Transverse colon (tissue), 4 donors: ENCODE measurements around the gene GATA5. TPM values are rescaled to one million over a fixed set of nuclear protein-coding genes. Genes with fewer than 3 reads are reported as not detected.

Experiments used
- DNase-seq: peaks from one replicate; pipeline ENCODE4 v3.0.0-alpha.2; 2019
- H3K27ac ChIP-seq, 4 donors: fragments of 200-600 bp; sonication (generic); 2 replicates each; pipeline ENCODE4 v1.5.1; 2016 to 2018; ENCODE audit warnings: inconsistent platforms in 4 of 4
- H3K27me3 ChIP-seq: fragments of 200-600 bp; sonication (generic); 2 replicates; pipeline ENCODE4 v1.5.1; 2017; ENCODE audit warnings: inconsistent platforms
- H3K36me3 ChIP-seq, 4 donors: fragments of 200-600 bp; sonication (generic); 2 replicates each; pipeline ENCODE4 v1.5.1; 2017 to 2019; ENCODE audit warnings: inconsistent platforms in 4 of 4
- H3K4me1 ChIP-seq, 4 donors: fragments of 200-600 bp; sonication (generic); 2 replicates each; pipeline ENCODE4 v1.5.1; 2017 to 2020; ENCODE audit warnings: inconsistent platforms in 4 of 4
- H3K4me3 ChIP-seq, 4 donors: fragments of 200-600 bp; sonication (generic); 1 replicate in 1 of 4; 2 replicates in 3 of 4; pipeline versions ENCODE4 v1.5.1 to v1.6.1; 2017 to 2019; ENCODE audit warnings: inconsistent platforms in 4 of 4
- H3K9me3 ChIP-seq, 2 donors: fragments of 200-600 bp; sonication (generic); 2 replicates each; pipeline ENCODE4 v1.5.1; 2017 to 2019; ENCODE audit warnings: inconsistent platforms in 2 of 2
- CTCF ChIP-seq, 5 experiments: fragments of 200-600 bp in 3 of 5; fragments of 450-650 bp in 2 of 5; sonication (generic) in 3 of 5; IDR thresholded peaks; 1 replicate in 2 of 5; 2 replicates in 3 of 5; pipeline ENCODE4 v1.5.1; 2016 to 2017; ENCODE audit warnings: antibody characterized with exemption in 5 of 5, inconsistent platforms in 3 of 5, mild to moderate bottlenecking in 2 of 5, moderate library complexity in 1 of 5
- EP300 ChIP-seq: sonication (generic); formaldehyde crosslinking; IDR thresholded peaks from one replicate; pipeline ENCODE4 v1.6.1; 2017; ENCODE audit warnings: antibody characterized with exemption, low read depth
- POLR2A ChIP-seq: fragments of 450-650 bp; IDR thresholded peaks from one replicate; pipeline ENCODE4 v1.6.1; 2016; ENCODE audit warnings: antibody characterized with exemption, mild to moderate bottlenecking, moderate library complexity
- POLR2AphosphoS5 ChIP-seq, 3 donors: sonication (generic); formaldehyde crosslinking; IDR thresholded peaks; one replicate each; pipeline ENCODE4 v1.6.1; 2016; ENCODE audit warnings: antibody characterized with exemption in 3 of 3
- WGBS, 2 donors: methylation state at CpG; one replicate each; pipeline ENCODE4 v1.1.5; 2018; ENCODE audit warnings: low coverage in 1 of 2; 5-methylcytosine and 5-hydroxymethylcytosine counted together
- in situ Hi-C, 4 donors: fragments of 200-750 bp; cut with MboI; loops; one replicate each; pipeline versions ENCODE4 v1.15.0 to v1.15.1; 2017; ENCODE audit warnings: low sequenced_read_pairs in 3 of 4, low pct_ligation_motif_present in 1 of 4, low pct_unique_long_range_greater_than_20kb in 1 of 4
- intact Hi-C: fragments of 100-400 bp; cut with DNase I; formaldehyde crosslinking; loops from one replicate; pipeline ENCODE4 v1.15.1; 2023; ENCODE audit warnings: low total_unique reads
- total RNA-seq, 4 donors: library from RNA; depleted of rRNA; stranded (reverse); fragments of >200 nt; gene quantifications; one replicate each; pipeline ENCODE4 v1.1.0, GENCODE V29; 2016

GATA5 gene
- total RNA-seq, 4 donors from 2014 or later, result not detected

- no peak overlapping the region for H3K4me3 ChIP-seq
- no peak for DNase-seq
- no peak for TF ChIP-seq CTCF (IDR thresholded peaks at IDR 0.05)
- TF ChIP-seq POLR2AphosphoS5 (IDR thresholded peaks at IDR 0.05), result no peak
- H3K27me3 ChIP-seq, result peaks cover 58% of the 10 kb centered on the region
- no peak overlapping the region for H3K27ac ChIP-seq
- in situ Hi-C loops, result no loop called here
- intact Hi-C loops, result no loop called here
- WGBS, 2 donors, result 69 to 72% methylated on average over 2 to 3 of the region's 3 CpGs
- H3K36me3 ChIP-seq, result no peaks in the 10 kb centered on the region
- no peaks in the 10 kb centered on the region for H3K9me3 ChIP-seq
- no peaks in the 10 kb centered on the region for H3K4me1 ChIP-seq
Measured at GRCh38 chr20:62488470-62488869, 12.7 kb upstream of the GATA5 start.

DNA sequence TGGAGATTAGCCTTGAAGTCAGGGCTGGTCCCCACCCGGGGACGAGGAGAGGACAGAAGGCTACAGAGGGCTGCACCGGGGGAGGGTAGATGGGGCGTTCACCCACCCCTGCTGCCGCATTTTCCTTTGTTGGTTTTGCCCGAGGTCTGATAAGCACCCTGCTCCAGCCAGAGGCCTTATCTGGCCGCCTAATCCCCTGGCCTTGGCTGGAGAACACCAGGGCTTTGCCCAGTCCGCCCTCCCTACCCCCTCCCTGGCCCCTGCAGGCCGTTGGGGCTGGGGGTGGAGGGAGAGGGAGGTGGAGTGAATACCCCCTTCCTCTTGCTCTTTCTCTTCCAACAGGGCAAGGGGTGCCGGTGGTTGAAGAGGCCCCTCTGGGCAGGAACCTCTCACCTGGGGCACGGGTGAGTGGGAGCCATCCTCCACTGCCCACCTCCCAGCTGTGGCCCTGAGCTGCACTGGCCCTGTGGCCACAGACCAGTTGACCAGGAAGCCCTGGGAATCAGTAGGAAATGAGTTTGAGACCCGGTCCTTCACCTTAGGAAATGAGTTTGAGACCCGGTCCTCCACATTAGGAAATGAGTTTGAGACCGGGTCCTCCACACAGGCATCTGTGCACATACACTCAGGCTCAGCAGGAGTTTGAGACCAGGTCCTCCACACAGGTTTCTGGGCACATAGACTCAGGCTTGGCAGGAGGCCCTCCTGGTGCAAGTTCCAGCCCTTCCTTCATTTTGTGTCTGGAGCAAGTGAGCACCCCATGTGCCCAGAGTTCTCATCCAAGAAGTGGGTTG, 12.0 kb upstream of the GATA5 start:
- TF ChIP-seq EP300 (no peak), CTCF (IDR thresholded peaks at IDR 0.05) (no peak), POLR2A (no peak), POLR2AphosphoS5 (IDR thresholded peaks at IDR 0.05) (no peak)
- Histone ChIP-seq H3K27ac (no peak overlapping the region), H3K4me3 (no peak overlapping the region), H3K27me3 (peaks cover 65% of the 10 kb centered on the region), H3K4me1 (no peaks in the 10 kb centered on the region), H3K36me3 (no peaks in the 10 kb centered on the region), H3K9me3 (no peaks in the 10 kb centered on the region)
- DNase-seq, result no peak
- in situ Hi-C loops, result no loop called here
- WGBS, 2 donors, result 49 to 80% methylated on average over 1 to 14 of the region's 14 CpGs
- intact Hi-C loops, result no loop called here

DNA sequence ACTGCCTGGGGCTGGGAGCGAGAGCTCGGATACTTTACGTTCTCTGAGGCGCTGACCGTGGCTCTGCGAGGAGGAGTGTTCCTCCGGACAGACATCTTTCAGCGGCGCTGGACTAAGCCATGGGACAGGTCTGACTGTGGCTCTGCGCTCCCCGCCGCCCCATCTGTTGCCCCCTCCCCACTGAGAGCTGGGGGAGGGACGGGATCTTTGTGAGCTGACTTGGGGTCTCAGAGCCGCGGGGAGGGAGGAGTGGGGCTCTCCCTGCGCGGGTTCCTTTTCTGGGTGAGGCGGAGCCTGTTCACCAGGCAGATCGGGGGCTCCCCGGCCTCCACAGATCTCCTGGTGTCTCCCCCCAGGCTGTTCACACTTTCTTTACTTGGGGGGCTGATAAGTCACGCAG, 11.3 kb upstream of the GATA5 start:
- intact Hi-C loops, result no loop called here
- TF ChIP-seq EP300 (no peak), CTCF (IDR thresholded peaks at IDR 0.05) (no peak), POLR2A (no peak), POLR2AphosphoS5 (IDR thresholded peaks at IDR 0.05) (no peak)
- Histone ChIP-seq H3K27me3 (peaks cover 72% of the 10 kb centered on the region), H3K27ac (no peak overlapping the region), H3K36me3 (no peaks in the 10 kb centered on the region), H3K4me1 (no peaks in the 10 kb centered on the region), H3K4me3 (no peak overlapping the region), H3K9me3 (no peaks in the 10 kb centered on the region)
- in situ Hi-C loops, result no loop called here
- WGBS, 2 donors, result 82% methylated on average over 15 of the region's 21 CpGs; no CpG with 5 or more reads in 1 of the 2 donors
- no peak for DNase-seq

DNA sequence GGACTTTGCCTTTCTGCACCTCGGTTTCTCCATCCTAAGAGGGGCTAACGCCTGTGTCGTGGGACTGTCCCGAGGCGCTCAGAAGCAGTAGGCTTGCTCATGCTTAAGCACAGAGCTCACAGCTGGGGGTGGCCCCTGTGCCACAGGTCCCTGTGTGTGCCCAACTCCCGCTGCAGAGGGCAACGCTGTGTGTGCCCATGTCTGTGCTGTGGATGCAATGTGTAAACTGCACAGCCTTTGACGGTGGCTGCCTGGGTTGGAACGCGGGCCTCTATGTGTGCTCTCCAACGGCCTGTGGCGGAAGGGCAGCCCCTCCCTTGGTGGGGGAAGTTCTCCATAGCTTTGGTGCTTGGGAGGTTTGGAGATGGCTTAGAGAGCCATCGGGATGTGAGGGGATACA, 10.7 kb upstream of the GATA5 start:
- Histone ChIP-seq H3K9me3 (no peaks in the 10 kb centered on the region), H3K36me3 (no peaks in the 10 kb centered on the region), H3K4me1 (no peaks in the 10 kb centered on the region), H3K27me3 (peaks cover 78% of the 10 kb centered on the region), H3K4me3 (no peak overlapping the region), H3K27ac (no peak overlapping the region)
- TF ChIP-seq POLR2AphosphoS5 (IDR thresholded peaks at IDR 0.05), result no peak
- no peak for TF ChIP-seq EP300
- no peak for TF ChIP-seq POLR2A
- no peak for TF ChIP-seq CTCF (IDR thresholded peaks at IDR 0.05)
- in situ Hi-C loops, result no loop called here
- WGBS, 2 donors, result 75% methylated on average over 6 of the region's 13 CpGs; no CpG with 5 or more reads in 1 of the 2 donors
- no peak for DNase-seq
- intact Hi-C loops, result no loop called here
